HCT116 (cell line): ENCODE results near the gene ENKD1. TPM values are rescaled to one million over a fixed set of nuclear protein-coding genes. Genes with fewer than 3 reads are reported as not detected.

Experiments used
- ATAC-seq: fragments of 200-7000 bp; cut with Tn5 transposase; 2 replicates; pipeline ENCODE4 v1.9.1; 2020; ENCODE audit warnings: mild to moderate bottlenecking, moderate library complexity
- BruUV-seq: library from RNA; stranded (reverse); fragments of 400-500 nt; replicated peaks from 2 replicates; lab custom pipeline; 2021; lab: Mats Ljungman, UMichigan
- CTCF ChIA-PET: fragments of 300-600 bp; sonication (Branson Sonifier 250); formaldehyde crosslinking; loops from one replicate; lab custom pipeline; 2021; ENCODE audit warnings: antibody characterized with exemption; lab: Charles Lee
- POLR2A ChIA-PET: fragments of 300-600, 350-600 bp; sonication (Branson Sonifier 250); formaldehyde crosslinking; loops from one replicate; lab custom pipeline; 2021; ENCODE audit warnings: antibody characterized with exemption; lab: Charles Lee
- RAD21 ChIA-PET, 2 experiments: fragments of 300-600 bp; sonication (Branson Sonifier 250); formaldehyde crosslinking; loops; one replicate each; lab custom pipeline; 2023; ENCODE audit warnings: low total read pairs in 2 of 2; ENCODE audit not compliant: uncharacterized antibody in 2 of 2, unreplicated experiment in 2 of 2, low non-redundant PET in 1 of 2; lab: Charles Lee
- DNase-seq: peaks from one replicate; pipeline ENCODE4 v3.0.0-alpha.2; 2010; ENCODE audit warnings: low read depth, low spot score
- H2AFZ ChIP-seq: fragments of 200-600 bp; shearing (Covaris generic), sonication (generic); 2 replicates; pipeline ENCODE4 v1.6.1; 2017; ENCODE audit warnings: low read depth, mixed run types, mixed read lengths, antibody characterized with exemption, low read length; ENCODE audit not compliant: poor library complexity, severe bottlenecking
- H3K27ac ChIP-seq: 2 replicates; pipeline ENCODE4 v1.5.1; 2012; ENCODE audit warnings: low read depth, low read length
- H3K27me3 ChIP-seq: fragments of 200-600 bp; sonication (generic); 2 replicates; pipeline ENCODE4 v1.6.1; 2016; ENCODE audit warnings: mixed run types, low read length, mixed read lengths; ENCODE audit not compliant: insufficient read depth
- H3K36me3 ChIP-seq, 2 experiments: fragments of 200-500 bp in 1 of 2; fragments of 200-600 bp in 1 of 2; sonication (Bioruptor generic) in 1 of 2; sonication (generic) in 1 of 2; 2 replicates each; pipeline versions ENCODE4 v1.5.1 to v1.6.1; 2014 to 2016; ENCODE audit warnings: low read length in 2 of 2, inconsistent platforms in 1 of 2, mixed read lengths in 1 of 2, mixed run types in 1 of 2; ENCODE audit not compliant: insufficient read depth in 2 of 2, control insufficient read depth in 1 of 2
- H3K4me1 ChIP-seq, 2 experiments: fragments of 200-600 bp in 1 of 2; sonication (generic) in 1 of 2; 2 replicates each; pipeline versions ENCODE4 v1.5.1 to v1.6.1; 2012 to 2017; ENCODE audit warnings: low read length in 2 of 2, inconsistent platforms in 1 of 2, mild to moderate bottlenecking in 1 of 2, mixed read lengths in 1 of 2, mixed run types in 1 of 2, moderate library complexity in 1 of 2; ENCODE audit not compliant: insufficient read depth in 2 of 2, control insufficient read depth in 1 of 2
- H3K4me2 ChIP-seq: fragments of 200-600 bp; sonication (generic); 2 replicates; pipeline ENCODE4 v1.6.1; 2017; ENCODE audit warnings: mixed run types, low read length, mixed read lengths
- H3K4me3 ChIP-seq, 2 experiments: fragments of 200-600 bp in 1 of 2; sonication (generic) in 1 of 2; replicated peaks in 1 of 2; 2 replicates each; pipeline ENCODE4 v1.5.1; 2011 to 2016; ENCODE audit warnings: low read length in 2 of 2, control low read depth in 1 of 2, low read depth in 1 of 2, mild to moderate bottlenecking in 1 of 2, mixed read lengths in 1 of 2, mixed run types in 1 of 2
- H3K79me2 ChIP-seq: fragments of 200-600 bp; sonication (generic); 2 replicates; pipeline ENCODE4 v1.6.1; 2017; ENCODE audit warnings: mild to moderate bottlenecking, mixed run types, low read length, moderate library complexity, mixed read lengths; ENCODE audit not compliant: insufficient read depth
- H3K9ac ChIP-seq: fragments of 200-600 bp; sonication (generic); 2 replicates; pipeline ENCODE4 v1.6.1; 2016; ENCODE audit warnings: low read length, mixed read lengths
- H3K9me2 ChIP-seq: fragments of 200-600 bp; sonication (generic), shearing (Covaris generic); 2 replicates; pipeline ENCODE4 v1.6.1; 2017; ENCODE audit warnings: mixed run types, mild to moderate bottlenecking, moderate library complexity; ENCODE audit not compliant: insufficient read depth
- H3K9me3 ChIP-seq, 2 experiments: fragments of 200-500 bp in 1 of 2; fragments of 200-600 bp in 1 of 2; sonication (Bioruptor generic) in 1 of 2; sonication (generic) in 1 of 2; 2 replicates each; pipeline ENCODE4 v1.6.1; 2014 to 2017; ENCODE audit warnings: low read length in 2 of 2, mixed read lengths in 2 of 2, inconsistent platforms in 1 of 2, low read depth in 1 of 2, mild to moderate bottlenecking in 1 of 2, mixed run types in 1 of 2, moderate library complexity in 1 of 2; ENCODE audit not compliant: control insufficient read depth in 1 of 2, insufficient read depth in 1 of 2
- H4K20me1 ChIP-seq: fragments of 200-600 bp; sonication (generic), shearing (Covaris generic); 2 replicates; pipeline ENCODE4 v1.6.1; 2017; ENCODE audit warnings: mixed run types, mild to moderate bottlenecking, moderate library complexity; ENCODE audit not compliant: insufficient read depth
- EGR1 ChIP-seq: IDR thresholded peaks from 2 replicates; pipeline ENCODE4 v1.6.1; 2012; ENCODE audit warnings: low read depth
- ELF1 ChIP-seq: IDR thresholded peaks from 2 replicates; pipeline ENCODE4 v1.6.1; 2012; ENCODE audit warnings: low read depth, borderline replicate concordance
- EZH2 ChIP-seq: fragments of 200-600 bp; sonication (generic); IDR thresholded peaks from 2 replicates; pipeline ENCODE4 v1.6.1; 2017; ENCODE audit warnings: antibody characterized with exemption, mixed run types
- MAX ChIP-seq: IDR thresholded peaks from 2 replicates; pipeline ENCODE4 v1.6.1; 2012
- POLR2A ChIP-seq: IDR thresholded peaks from 2 replicates; pipeline ENCODE4 v1.7.0; 2011; ENCODE audit warnings: borderline replicate concordance; ENCODE audit not compliant: insufficient read depth, insufficient read length; ENCODE audit errors: extremely low read depth
- POLR2AphosphoS5 ChIP-seq: IDR thresholded peaks from 2 replicates; pipeline ENCODE4 v1.6.1; 2011; ENCODE audit warnings: mild to moderate bottlenecking, low read depth, low read length, moderate library complexity
- RAD21 ChIP-seq: IDR thresholded peaks from 2 replicates; pipeline ENCODE4 v1.6.1; 2012; ENCODE audit warnings: low read depth, mild to moderate bottlenecking
- REST ChIP-seq: IDR thresholded peaks from 2 replicates; pipeline ENCODE4 v1.6.1; 2012; ENCODE audit warnings: low read depth
- SP1 ChIP-seq: IDR thresholded peaks from 2 replicates; pipeline ENCODE4 v1.6.1; 2012; ENCODE audit warnings: low read depth
- YY1 ChIP-seq: IDR thresholded peaks from 2 replicates; pipeline ENCODE4 v1.6.1; 2011; ENCODE audit warnings: low read length, low read depth, moderate library complexity, mild to moderate bottlenecking; ENCODE audit not compliant: insufficient replicate concordance; ENCODE audit errors: extremely low read depth
- ZFX ChIP-seq: fragments of 450-650 bp; IDR thresholded peaks from 2 replicates; pipeline ENCODE4 v1.6.1; 2017
- intact Hi-C: fragments of 100-400 bp; cut with micrococcal nuclease; formaldehyde crosslinking; loops from 2 replicates; pipeline ENCODE4 v1.10.0; 2022
- total RNA-seq: library from RNA; stranded (reverse); gene quantifications from one replicate; pipeline ENCODE4 v1.2.1, GENCODE V29; 2021; ENCODE audit not compliant: unreplicated experiment

Gene ENKD1
- total RNA-seq, 1 experiment from 2014 or later = 16.8 TPM

GRCh38 chr16:67664258-67664657 lies 2.3 kb downstream of the ENKD1 start:
- intact Hi-C loops = loop anchor here (10.0 kb wide), 1 partner anchor 709 kb away; no protein-coding TSS in a partner anchor
- DNase-seq (no peak), ATAC-seq (no peak)
- H2AFZ ChIP-seq = no peak overlapping the region
- H3K9me3 ChIP-seq = no peaks in the 10 kb centered on the region
- no peak overlapping the region for H3K9ac ChIP-seq
- no peak overlapping the region for H3K27ac ChIP-seq
- H3K36me3 ChIP-seq = no peaks in the 10 kb centered on the region
- H3K9me2 ChIP-seq = no peaks in the 10 kb centered on the region
- H3K4me1 ChIP-seq = peaks cover 9 to 50% of the 10 kb centered on the region in 2 experiments; a peak in 3 of 4 replicates
- no TSS peak for BruUV-seq
- ChIA-PET POLR2A (no interaction called here), CTCF (interaction anchor here (1.2 to 2.0 kb wide), 3 partner anchors 8 to 143 kb away, joined by 5 to 13 read pairs (median 5); no protein-coding TSS in a partner anchor), RAD21 (no interaction called here)
- no peaks in the 10 kb centered on the region for H4K20me1 ChIP-seq
- no peak overlapping the region for H3K4me2 ChIP-seq
- no peak overlapping the region for H3K4me3 ChIP-seq
- H3K79me2 ChIP-seq = peaks cover 11% of the 10 kb centered on the region; the same call in 1 of the 2 replicates
- TF ChIP-seq POLR2A = no peak
- no peak for TF ChIP-seq YY1
- TF ChIP-seq ZFX = no peak
- no peak for TF ChIP-seq EZH2
- TF ChIP-seq SP1 = no peak
- TF ChIP-seq ELF1 = no peak
- no peak for TF ChIP-seq POLR2AphosphoS5
- no peak for TF ChIP-seq EGR1
- no peak for TF ChIP-seq RAD21
- TF ChIP-seq MAX = no peak
- H3K27me3 ChIP-seq = no peaks in the 10 kb centered on the region

GRCh38 chr16:67663877-67664222 lies 2.7 kb downstream of the ENKD1 start:
- Histone ChIP-seq H3K27ac (no peak overlapping the region), H3K9me3 (no peaks in the 10 kb centered on the region), H3K4me1 (peaks cover 9 to 54% of the 10 kb centered on the region in 2 experiments; a peak in 3 of 4 replicates), H3K4me2 (no peak overlapping the region), H3K4me3 (no peak overlapping the region), H2AFZ (no peak overlapping the region), H3K9me2 (no peaks in the 10 kb centered on the region), H3K79me2 (peaks cover 15% of the 10 kb centered on the region; the same call in 1 of the 2 replicates), H3K9ac (no peak overlapping the region), H4K20me1 (no peaks in the 10 kb centered on the region), H3K27me3 (no peaks in the 10 kb centered on the region), H3K36me3 (no peaks in the 10 kb centered on the region)
- ATAC-seq = no peak
- no TSS peak for BruUV-seq
- TF ChIP-seq MAX = no peak
- TF ChIP-seq REST = no peak
- ChIA-PET RAD21 (no interaction called here), POLR2A (no interaction called here), CTCF (interaction anchor here (1.2 to 2.0 kb wide), 3 partner anchors 9 to 143 kb away, joined by 5 to 13 read pairs (median 5); no protein-coding TSS in a partner anchor)
- intact Hi-C loops = loop anchor here (10.0 kb wide), 1 partner anchor 709 kb away; no protein-coding TSS in a partner anchor
- no peak for DNase-seq
